Cardiac fibroblast (primary cell): ENCODE results near the gene SOX8.

Experiments used
- DNase-seq, 2 donors: peaks; one replicate each; pipeline versions ENCODE4 v3.0.0 to v3.0.0-alpha.2; 2010; ENCODE audit warnings: low read depth in 2 of 2
- H3K4me3 ChIP-seq, 2 donors: replicated peaks in 1 of 2; 1 replicate in 1 of 2; 2 replicates in 1 of 2; pipeline ENCODE4 v1.5.1; 2011; ENCODE audit warnings: low read depth in 2 of 2, low read length in 2 of 2, mild to moderate bottlenecking in 2 of 2, moderate library complexity in 1 of 2
- TF ChIP-seq, protein P1 (sequence below): IDR thresholded peaks from one replicate; pipeline ENCODE4 v1.5.1; 2011; ENCODE audit warnings: low read depth, mild to moderate bottlenecking, low read length, inconsistent platforms

The SOX8 gene

DNA sequence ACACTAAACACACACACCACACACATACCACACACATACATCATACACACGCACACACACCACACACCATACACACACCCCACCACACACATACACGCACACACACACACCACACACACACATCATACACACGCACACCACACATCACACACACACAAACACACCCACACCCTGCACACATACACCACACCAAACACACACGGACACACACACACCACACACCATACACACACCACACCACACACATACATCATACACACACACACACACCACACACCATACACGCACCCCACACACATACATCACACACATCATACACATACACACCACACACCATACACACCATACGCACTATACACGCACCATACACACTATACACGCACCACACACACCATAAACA, 3.7 kb upstream of the SOX8 start:
- TF ChIP-seq, protein P1, sequence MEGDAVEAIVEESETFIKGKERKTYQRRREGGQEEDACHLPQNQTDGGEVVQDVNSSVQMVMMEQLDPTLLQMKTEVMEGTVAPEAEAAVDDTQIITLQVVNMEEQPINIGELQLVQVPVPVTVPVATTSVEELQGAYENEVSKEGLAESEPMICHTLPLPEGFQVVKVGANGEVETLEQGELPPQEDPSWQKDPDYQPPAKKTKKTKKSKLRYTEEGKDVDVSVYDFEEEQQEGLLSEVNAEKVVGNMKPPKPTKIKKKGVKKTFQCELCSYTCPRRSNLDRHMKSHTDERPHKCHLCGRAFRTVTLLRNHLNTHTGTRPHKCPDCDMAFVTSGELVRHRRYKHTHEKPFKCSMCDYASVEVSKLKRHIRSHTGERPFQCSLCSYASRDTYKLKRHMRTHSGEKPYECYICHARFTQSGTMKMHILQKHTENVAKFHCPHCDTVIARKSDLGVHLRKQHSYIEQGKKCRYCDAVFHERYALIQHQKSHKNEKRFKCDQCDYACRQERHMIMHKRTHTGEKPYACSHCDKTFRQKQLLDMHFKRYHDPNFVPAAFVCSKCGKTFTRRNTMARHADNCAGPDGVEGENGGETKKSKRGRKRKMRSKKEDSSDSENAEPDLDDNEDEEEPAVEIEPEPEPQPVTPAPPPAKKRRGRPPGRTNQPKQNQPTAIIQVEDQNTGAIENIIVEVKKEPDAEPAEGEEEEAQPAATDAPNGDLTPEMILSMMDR = no peak
- H3K4me3 ChIP-seq = no peak overlapping the region
- no peak for DNase-seq

DNA sequence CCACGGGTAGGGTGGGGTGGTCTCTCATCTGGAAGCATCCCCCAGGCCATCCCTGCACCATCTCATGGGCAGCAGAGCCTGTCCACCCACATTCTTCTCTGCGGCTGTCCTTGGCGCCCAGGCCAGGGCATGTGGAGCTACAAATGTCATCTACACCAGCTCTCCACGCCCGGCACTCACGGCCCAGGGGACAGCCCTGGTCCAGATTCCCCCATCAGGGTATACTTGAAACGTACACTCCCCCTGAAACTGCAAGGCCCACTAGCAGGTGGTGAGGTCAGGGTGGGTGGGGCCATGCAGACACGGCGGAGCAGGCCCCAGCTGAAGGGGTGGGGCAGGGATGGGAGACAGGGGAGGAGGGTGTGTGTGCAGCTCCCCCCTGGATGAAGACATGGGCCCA, 3.2 kb upstream of the SOX8 start:
- H3K4me3 ChIP-seq = no peak overlapping the region
- DNase-seq = no peak
- TF ChIP-seq, protein P1 = no peak

DNA sequence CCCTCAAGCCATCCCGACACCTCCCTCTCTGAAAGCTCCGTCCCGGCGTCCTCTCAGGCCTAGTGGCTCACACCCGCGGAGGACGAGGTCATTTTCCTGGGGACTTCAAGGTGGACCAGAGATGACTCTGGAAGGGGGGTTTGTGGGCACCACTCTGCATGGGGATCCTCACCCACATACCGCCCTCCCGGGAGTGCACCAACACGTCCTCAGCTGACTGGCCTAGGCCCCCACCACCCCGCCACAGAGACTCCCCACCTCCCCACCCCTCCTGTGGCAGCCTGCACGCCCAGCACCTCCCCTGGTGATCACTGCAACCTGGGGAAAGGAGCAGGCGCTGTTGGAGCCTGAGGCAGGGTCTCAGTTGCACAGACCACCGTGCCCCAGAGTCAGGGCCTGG, 2.4 kb upstream of the SOX8 start:
- DNase-seq = no peak
- no peak overlapping the region for H3K4me3 ChIP-seq
- TF ChIP-seq, protein P1 = no peak

DNA sequence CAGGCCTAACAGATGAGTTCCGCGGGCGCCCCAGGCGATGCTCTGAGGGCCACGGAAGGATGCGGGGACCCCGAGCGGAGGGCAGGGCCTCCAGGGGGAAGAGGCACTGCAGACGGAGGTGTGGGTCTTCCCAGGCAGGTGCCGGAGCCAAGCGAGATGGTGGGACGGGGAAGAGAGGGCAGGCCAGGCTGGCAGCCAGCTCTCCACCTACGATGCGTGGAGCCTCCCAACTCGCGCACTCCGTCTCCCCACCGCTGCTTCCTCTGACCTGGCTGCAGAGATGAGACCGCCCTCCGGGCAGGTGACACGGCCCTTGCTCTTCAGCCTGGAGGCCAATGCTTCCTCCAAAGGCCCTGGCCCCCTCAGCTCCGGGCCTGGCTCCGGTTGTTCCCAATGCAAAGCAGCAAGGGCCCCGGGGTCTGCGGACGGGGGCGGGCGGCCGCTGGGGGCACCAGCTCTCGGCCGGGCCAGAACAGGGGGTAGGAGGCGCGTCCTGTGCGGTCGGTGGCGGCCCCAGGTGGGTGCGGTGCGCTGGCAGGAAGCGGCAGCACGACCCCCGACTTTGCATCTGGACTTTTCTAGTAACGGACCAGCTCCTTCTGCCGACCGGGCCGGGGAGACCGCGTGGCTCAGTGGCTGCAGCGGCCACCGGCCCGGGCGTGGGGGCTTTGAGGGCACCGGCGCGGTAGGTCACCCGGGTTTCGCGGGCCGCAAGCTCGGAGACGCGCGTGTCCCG, 1.5 kb upstream of the SOX8 start:
- H3K4me3 ChIP-seq = no peak overlapping the region
- DNase-seq = no peak
- TF ChIP-seq, protein P1 = no peak

DNA sequence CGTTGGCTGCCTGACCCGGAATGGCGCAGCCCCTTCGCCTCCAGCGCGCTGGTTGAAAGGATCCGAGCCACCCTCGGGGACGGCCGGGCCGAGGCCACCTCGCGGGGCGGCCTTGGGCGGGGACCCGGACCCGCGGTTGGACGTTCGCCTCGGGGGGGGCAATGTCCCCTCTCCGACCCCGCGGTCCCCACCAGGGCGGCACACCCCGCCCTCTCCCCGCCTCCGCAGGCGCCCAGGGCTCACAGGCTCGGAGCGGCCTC, 1.0 kb upstream of the SOX8 start:
- TF ChIP-seq, protein P1 = no peak
- DNase-seq = no peak
- H3K4me3 ChIP-seq = no peak overlapping the region

DNA sequence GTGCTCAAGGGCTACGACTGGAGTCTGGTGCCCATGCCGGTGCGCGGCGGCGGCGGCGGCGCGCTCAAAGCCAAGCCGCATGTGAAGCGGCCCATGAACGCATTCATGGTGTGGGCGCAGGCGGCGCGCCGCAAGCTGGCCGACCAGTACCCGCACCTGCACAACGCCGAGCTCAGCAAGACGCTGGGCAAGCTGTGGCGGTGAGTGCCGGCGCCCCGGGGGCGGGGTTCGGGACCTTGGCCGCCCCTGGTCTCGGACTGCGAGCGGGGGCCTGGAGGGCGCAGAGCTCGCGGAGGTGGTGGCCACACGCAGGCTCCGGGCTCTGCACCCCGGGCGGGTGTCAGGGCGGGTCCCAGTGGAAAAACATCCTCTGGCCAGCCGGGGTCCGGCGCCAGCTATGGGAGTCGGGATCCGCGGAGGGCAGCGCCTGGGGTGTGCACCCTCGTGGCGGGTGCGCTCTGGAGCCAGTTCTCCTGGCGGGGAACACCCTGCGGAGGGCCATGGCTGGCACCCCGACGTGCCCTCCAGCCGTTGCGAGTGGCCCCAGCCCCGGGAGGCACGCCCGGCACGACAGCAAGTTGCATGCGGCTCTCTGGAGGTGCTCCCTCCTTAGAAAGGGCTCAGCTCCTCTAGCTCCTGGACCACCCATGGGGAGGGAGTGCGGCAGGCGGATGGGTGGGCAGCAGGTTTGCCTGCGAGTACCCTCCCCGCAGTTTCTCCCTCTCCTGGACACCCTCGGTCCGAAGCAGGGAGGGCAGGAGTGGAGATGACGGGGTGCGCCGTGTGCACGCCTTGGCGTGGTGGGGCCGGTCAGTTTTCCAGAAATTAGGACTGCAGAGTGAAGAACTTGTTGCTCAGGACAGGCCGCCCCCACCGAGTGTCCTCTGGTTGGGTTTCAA, 824 bp downstream of the SOX8 start:
- no peak overlapping the region for H3K4me3 ChIP-seq
- peak in 1 of 2 donors; percentile 12 for DNase-seq
- TF ChIP-seq, protein P1 = no peak
